Stimulated activated CD8-positive, alpha-beta memory T cell treated with anti-CD3 and anti-CD28 coated beads, Interleukin-4, amount 100 ng/mL, for 24 hours (primary cell): ENCODE measurements around the gene OR10A4.
A peak's percentile ranks its signal among the peaks of the same experiment; 100 is the strongest.
"Not testable (repeated sequence)": the region's sequence is repeated elsewhere in the genome, so short reads cannot be mapped to it uniquely, and the experiment has no call there.

Experiments used
- DNase-seq: peaks from one replicate; pipeline ENCODE4 v3.0.0-alpha.2; 2020; ENCODE audit warnings: low read depth

OR10A4 gene

DNA sequence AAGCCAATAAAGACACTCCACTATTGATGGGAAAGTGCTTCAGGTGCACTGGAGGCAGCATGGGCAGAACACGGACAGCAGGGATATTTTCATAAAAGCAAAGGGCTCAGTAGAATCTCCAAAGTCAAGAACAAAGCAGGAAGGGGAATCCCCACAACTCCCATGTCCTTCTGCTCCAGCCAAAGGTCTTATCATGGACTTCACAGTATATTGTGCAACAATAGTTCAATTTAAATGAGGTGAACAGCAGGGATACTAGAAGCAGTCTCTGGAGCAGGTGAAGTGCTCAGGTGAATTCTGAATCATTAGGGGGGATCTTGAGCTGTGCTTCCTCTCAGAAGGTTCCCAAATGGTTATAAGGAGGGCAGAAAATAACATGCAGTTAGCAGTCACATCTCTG lies 22.5 kb downstream of the OR10A4 start:
- DNase-seq, result no peak

GRCh38 chr11:6900327-6900999 lies 24.0 kb downstream of the OR10A4 start:
- no peak for DNase-seq

DNA sequence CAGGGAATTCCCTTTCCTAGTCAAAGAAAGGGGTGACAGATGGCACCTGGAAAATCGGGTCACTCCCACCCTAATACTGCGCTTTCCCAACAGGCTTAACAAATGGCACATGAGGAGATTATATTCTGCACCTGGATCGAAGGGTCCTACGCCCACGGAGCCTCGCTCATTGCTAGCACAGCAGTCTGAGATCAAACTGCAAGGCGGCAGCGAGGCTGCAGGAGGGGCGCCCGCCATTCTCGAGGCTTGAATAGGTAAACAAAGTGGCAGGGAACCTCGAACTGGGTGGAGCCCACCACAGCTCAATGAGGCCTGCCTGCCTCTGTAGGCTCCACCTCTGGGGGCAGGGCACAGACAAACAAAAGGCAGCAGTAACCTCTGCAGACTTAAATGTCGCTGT lies 28.4 kb downstream of the OR10A4 start:
- not testable (repeated sequence) for DNase-seq

- DNase-seq, result no peak
Measured at GRCh38 chr11:6911378-6911777, 35.0 kb downstream of the OR10A4 start.

DNA sequence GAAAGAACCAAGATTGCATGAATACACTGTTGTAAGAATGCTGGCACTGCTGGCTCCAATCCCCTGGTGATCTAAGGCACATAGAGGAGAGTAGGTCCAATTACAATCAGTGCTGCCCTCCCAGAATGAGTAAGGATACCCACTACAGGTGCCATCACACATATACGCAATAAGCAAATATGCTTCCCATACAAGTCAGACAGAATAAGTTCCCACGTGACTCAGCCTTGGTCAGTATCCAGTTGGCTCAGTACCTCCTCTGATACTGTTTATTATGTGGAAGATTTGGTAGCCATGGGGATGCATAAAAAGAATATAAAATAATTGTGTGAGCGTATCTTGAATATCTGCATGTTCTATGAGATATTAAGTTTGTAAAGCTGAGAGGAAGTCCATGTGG lies 35.5 kb downstream of the OR10A4 start:
- no peak for DNase-seq

DNA sequence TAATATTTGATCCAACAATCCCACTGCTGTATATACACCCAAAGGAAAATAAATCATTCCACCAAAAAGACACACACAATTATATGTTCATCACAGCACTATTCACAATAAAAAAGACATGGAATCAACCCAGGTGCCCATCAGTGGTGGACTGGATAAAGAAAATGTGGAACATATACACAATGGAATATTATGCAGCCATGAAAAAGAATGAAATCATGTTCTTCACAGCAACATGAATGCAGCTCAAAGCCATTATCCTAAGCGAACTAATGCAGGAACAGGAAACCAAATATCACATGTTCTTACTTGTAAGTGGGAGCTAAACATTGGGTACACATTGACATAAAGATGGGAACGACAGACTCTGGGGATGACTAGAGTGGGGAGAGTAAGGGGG lies 43.3 kb downstream of the OR10A4 start:
- DNase-seq, result no peak

DNA sequence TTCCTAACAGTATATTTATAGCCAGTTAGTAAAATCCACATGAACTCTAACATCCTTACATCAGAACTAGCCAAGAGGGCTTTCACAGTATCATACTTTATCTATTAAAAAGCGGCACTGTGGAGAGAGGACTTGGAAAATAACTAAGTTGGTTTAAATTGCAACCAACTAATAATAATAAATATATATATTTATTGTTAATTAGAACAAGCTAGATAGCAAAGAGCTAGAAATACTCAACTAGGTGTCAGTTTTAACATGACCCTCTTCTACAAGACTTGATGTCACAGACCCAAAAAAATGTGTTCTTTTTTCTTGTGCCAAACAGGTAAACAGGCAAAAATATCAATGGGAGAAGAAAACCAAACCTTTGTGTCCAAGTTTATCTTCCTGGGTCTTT lies 44.3 kb downstream of the OR10A4 start, which contains the start of gene OR2D3:
OR2D3 (plus strand) TSS at position 301 of the 400 bp plus-strand sequence; CDS start at position 301, 0 bp downstream.
- DNase-seq, result no peak

GRCh38 chr11:6925007-6925577 lies 48.7 kb downstream of the OR10A4 start:
- DNase-seq, result no peak

GRCh38 chr11:6925636-6926207 lies 49.3 kb downstream of the OR10A4 start:
- DNase-seq, result no peak

DNA sequence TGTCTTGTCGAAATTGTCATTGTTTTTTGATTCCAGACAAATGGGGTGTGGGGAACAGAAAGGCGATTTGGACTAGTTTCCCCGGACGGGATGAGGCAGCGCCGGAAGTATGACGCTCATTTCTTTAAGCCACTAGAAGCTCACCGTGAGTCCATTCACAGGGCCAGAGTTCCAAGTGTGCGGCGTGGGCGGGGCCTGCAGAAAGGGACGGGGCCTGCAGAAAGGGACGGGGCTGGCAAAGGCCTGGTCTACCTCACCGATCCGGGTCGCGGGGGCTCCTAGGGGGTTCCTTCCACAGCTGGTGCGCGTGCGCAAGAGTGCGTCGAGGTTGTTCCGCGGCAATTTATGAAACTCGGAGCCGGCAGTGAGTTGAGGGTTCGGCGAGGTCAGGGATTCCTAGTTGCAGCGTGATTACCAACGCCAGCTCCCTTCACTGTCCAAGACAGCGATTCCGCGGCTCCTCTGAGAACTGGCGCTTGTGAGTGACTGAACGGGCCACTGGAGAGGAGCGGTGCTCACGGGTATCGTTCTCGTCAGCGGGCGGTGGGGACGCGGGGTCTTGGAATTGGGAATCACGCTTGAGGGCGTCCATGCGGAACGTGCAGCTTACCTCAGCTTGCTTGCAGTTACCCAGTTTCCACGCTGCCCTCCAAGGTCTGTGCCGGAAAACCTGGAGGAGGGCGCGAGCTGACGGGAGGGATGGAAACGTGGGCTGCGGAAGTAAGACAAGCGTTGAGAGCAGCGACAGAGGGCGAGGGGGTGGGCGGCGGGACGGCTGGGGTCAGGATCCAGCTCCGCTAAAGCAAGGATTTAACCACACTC lies 50.0 kb downstream of the OR10A4 start, which contains the start of gene ZNF215:
ZNF215 (plus strand) TSS at position 219 of the 822 bp plus-strand sequence. CDS start 5,847 bp downstream, outside the sequence.
- peak; percentile 26 for DNase-seq

DNA sequence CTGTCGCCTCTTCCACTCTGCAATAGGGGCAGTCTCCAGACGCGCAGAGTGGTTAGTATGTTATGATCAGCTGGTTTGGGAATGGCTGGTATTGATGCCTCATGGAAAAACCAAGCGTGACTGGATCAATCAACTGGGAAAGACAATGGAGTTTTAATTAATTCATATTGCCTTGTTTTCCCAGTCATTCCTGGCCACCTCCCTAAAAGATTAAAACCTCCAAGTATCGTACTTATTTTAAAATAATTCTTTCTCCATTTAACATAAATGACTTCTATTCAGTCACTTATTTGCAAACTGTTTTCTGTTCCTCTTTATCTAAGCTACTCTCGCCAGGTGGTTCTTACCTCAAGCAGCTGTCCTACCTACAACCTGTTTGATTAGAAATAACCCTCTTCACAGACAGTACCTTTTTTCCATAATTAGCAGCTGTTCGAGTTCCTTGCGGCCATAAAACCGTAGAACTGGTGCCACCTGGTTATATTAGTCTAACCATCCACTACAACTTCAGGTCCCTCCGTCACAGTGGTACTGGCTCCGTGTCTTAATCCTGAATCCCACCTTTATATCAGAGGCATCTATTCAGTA lies 50.7 kb downstream of the OR10A4 start:
- DNase-seq, result no peak
